H54 (cell line): ENCODE data around the gene HHIPL1.

ENCODE experiments used
- DNase-seq: peaks from one replicate; pipeline ENCODE4 v3.0.0; 2011; ENCODE audit warnings: low spot score, mixed read lengths; ENCODE audit not compliant: insufficient read length
- FAIRE-seq: peaks from 3 replicates; lab custom pipeline; 2011; peaks lifted over from hg19 to GRCh38; lab: Jason Lieb, UNC
- POLR2A ChIP-seq: IDR thresholded peaks from 2 replicates; pipeline ENCODE4 v1.6.1; 2011; ENCODE audit warnings: low read depth, mild to moderate bottlenecking, low read length

Gene HHIPL1

DNA sequence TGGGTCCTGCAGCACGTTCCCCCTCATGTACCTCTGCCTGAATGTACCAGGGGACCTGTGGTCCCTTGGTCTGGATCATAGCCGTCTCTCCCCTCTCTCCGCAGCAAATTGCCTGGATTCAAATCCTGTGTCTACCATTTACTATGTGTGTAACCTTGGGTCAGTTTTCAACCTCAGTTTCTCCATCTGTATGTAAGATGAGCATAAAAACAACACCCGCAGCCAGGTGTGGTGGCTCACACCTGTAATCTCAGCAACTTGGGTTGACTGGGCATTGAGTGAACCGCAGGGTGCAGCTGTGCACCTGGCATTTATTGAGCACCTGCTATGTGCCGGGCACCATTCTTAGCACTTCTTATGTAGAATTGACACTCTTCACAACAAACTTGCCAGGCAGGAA is 53.3 kb downstream of the HHIPL1 start:
- DNase-seq (no peak), FAIRE-seq (no peak)
- no peak for TF ChIP-seq POLR2A

DNA sequence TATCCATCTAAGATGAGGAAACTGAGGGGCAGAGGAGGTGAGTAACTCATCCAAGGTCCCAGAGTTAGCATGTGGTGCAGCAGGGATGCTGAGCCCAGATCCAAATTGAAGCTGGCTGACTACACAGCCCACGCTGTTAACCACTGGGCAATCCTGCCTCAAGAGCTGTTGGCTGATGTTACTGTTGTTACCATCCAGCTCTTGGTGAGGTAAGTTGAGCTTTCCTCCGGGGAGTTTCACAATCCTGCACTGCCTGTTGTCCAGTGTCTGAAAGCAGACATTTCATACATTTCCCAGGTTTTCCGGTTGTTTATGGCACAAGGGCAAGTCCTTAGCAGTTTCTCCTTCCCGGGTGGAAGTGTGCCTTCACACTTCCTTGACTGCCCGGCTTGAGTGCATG is 53.7 kb downstream of the HHIPL1 start:
- FAIRE-seq (no peak), DNase-seq (no peak)
- no peak for TF ChIP-seq POLR2A

GRCh38 chr14:99699085-99699760 is 54.3 kb downstream of the HHIPL1 start:
- DNase-seq: no peak
- FAIRE-seq: no peak
- no peak for TF ChIP-seq POLR2A

GRCh38 chr14:99699861-99700260 is 54.9 kb downstream of the HHIPL1 start:
- FAIRE-seq: no peak

DNA sequence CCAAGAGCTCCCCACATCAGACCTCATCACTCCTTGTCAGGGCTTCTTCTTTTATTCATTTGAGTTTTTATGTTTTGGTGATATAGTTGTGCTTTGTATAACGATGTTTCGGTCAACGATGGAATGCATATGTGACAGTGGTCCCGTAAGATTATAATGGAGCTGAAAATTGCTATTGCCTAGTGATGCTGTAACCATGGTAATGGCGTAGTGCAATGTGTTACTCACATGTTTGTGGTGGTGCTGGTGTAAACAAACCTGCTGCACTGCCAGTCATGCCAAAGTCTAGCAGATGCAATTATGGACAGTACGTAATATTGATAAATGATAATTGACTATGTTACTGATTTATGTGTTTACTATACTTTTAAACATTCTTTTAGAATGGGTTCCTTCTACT is 55.5 kb downstream of the HHIPL1 start:
- no peak for FAIRE-seq
- DNase-seq: no peak
- TF ChIP-seq POLR2A: no peak

More at GRCh38 chr14:99699861-99700260, 54.9 kb downstream of the HHIPL1 start:
- no peak for TF ChIP-seq POLR2A
- DNase-seq: no peak

DNA sequence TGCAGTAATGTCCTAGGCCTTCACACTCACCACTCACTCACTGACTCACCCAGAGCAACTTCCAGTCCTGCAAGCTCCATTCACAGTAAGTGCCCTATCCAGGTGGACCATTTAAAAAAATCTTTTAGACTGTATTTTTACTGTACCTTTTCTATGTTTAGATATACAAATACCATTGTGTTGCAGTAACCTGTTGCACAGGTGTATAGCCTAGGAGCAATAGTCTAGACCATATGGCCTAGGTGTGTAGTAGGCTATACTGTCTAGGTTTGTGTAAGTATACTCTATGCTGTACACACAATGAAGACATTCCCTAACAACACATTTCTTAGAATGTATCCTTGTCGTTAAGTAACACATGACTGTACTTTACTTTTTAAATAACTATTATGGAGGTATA is 56.3 kb downstream of the HHIPL1 start:
- no peak for DNase-seq
- no peak for FAIRE-seq
- TF ChIP-seq POLR2A: no peak

GRCh38 chr14:99702115-99702514 is 57.2 kb downstream of the HHIPL1 start:
- DNase-seq (no peak), FAIRE-seq (no peak)
- TF ChIP-seq POLR2A: no peak

DNA sequence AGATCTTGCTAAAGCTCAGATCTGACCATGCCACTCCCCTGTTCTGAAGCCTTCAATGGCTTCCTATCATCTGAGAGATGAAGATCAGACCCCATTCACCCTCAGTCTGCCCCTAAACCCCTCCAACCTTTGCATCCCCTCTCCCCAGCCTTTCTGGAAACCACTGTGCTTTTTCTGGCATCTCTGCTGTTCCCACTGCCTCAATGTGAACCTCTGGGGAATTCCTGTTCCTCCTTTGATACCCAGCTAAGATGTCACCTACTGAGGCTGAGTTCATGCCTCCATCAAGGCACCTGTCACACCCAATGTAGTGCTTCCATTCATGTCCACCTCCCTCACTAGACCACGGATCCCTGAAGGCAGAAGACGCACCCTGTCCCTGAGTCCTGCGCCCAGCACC is 58.5 kb downstream of the HHIPL1 start:
- FAIRE-seq (no peak), DNase-seq (no peak)
- TF ChIP-seq POLR2A: no peak

GRCh38 chr14:99704037-99704436 is 59.1 kb downstream of the HHIPL1 start:
- DNase-seq (no peak), FAIRE-seq (no peak)
- no peak for TF ChIP-seq POLR2A

- no peak for TF ChIP-seq POLR2A
- no peak for DNase-seq
- FAIRE-seq: no peak
These were observed 61.4 kb downstream of the HHIPL1 start for GRCh38 chr14:99706107-99706900.

DNA sequence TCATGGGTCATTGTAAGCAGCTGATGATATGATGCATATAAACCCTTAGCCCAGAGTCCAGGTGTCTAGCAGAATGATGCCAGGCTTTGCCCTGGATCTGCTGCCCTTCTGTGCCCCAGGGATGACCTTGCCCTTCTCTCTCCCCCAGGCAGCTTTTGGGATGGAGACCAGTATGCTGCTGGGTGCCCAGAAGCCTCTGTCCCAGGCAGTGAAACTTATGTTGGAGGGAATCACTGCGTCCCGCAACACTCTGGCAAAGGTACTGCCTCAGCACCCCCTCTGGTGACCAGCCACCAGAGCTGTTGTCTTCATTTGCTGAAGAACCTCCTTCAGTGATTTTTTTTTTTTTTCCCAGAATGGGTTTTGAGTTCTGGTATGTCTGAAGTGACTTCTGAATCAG is 62.5 kb downstream of the HHIPL1 start:
- DNase-seq (no peak), FAIRE-seq (no peak)
- TF ChIP-seq POLR2A: no peak

- DNase-seq: no peak
- no peak for TF ChIP-seq POLR2A
- FAIRE-seq: no peak
These were observed 63.0 kb downstream of the HHIPL1 start for GRCh38 chr14:99707921-99708320.

DNA sequence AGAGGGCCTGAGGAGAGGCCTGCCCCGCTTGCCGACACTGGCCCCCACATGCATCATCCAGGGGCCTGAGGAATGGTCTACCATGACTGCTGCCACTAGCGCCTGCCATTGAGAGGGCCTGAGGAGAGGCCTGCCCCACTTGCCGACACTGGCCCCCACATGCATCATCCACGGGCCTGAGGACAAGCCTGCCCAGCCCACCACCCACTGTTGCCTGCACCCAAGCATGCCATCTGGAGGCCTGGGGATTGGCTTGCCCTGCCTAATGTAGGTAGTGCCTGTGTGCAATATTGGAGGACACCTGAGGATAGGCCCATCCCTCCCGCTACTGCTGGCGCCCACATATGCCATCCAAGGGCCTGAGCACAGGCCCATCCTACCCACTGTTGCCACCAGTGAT is 63.5 kb downstream of the HHIPL1 start:
- FAIRE-seq: no peak

DNA sequence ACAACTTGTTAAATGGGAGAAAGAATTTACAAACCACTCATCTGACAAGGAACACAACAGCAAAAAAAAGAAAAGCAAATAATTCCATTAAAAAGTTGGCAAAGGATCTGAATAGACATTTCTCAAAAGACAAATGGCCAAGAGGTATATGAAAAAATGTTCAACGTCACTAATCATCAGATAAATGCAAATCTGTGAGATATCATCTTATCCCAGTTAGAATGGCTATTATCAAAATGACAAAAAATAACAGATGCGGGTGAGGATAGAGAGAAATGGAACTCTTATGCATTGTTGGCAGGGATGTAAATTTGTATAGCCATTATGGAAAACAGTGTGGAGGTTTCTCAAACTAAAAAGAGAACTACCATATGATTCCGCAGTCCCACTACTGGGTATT is 69.0 kb downstream of the HHIPL1 start:
- TF ChIP-seq POLR2A: no peak
- DNase-seq: no peak
- no peak for FAIRE-seq

More for the DNA sequence above, 63.5 kb downstream of the HHIPL1 start:
- DNase-seq: no peak
- no peak for TF ChIP-seq POLR2A

- no peak for TF ChIP-seq POLR2A
- no peak for FAIRE-seq
- DNase-seq: no peak
These were observed 70.5 kb downstream of the HHIPL1 start for GRCh38 chr14:99715266-99716000.
